Esophagus squamous epithelium (tissue), 4 donors: ENCODE measurements around the gene PARP4.

ENCODE experiments used
- CTCF ChIP-seq, 6 experiments: fragments of 450-650 bp in 4 of 6; fragments of 200-600 bp in 2 of 6; sonication (generic) in 2 of 6; IDR thresholded peaks; one replicate each; pipeline ENCODE4 v1.5.1; 2016 to 2019; ENCODE audit warnings: antibody characterized with exemption in 6 of 6, mild to moderate bottlenecking in 4 of 6, moderate library complexity in 4 of 6
- POLR2A ChIP-seq, 4 donors: fragments of 450-650 bp; IDR thresholded peaks; one replicate each; pipeline ENCODE4 v1.6.1; 2017; ENCODE audit warnings: antibody characterized with exemption in 4 of 4, mild to moderate bottlenecking in 4 of 4, moderate library complexity in 3 of 4

GRCh38 chr13:24385902-24386301 lies 126.7 kb downstream of the PARP4 start:
- TF ChIP-seq CTCF (IDR thresholded peaks at IDR 0.05) (no peak), POLR2A (IDR thresholded peaks at IDR 0.05) (no peak)
